Loucy (cell line): Measurements from ENCODE around the gene BICD2.

Source experiments
- H2AFZ ChIP-seq: fragments of 200-600 bp; sonication (generic); 2 replicates; pipeline ENCODE4 v1.6.0; 2016; ENCODE audit warnings: antibody characterized with exemption, mild to moderate bottlenecking, low read length, moderate library complexity
- H3F3A ChIP-seq: fragments of 200-600 bp; 2 replicates; pipeline ENCODE4 v1.6.0; 2016; ENCODE audit warnings: antibody characterized with exemption, low read depth, mild to moderate bottlenecking
- H3K27me3 ChIP-seq: fragments of 200-600 bp; sonication (generic); 2 replicates; pipeline ENCODE4 v1.6.1; 2014; ENCODE audit warnings: low read length, mild to moderate bottlenecking; ENCODE audit not compliant: insufficient read depth, poor library complexity, severe bottlenecking
- H3K36me3 ChIP-seq: fragments of 200-600 bp; sonication (generic); 2 replicates; pipeline ENCODE4 v1.6.1; 2016; ENCODE audit warnings: low read length; ENCODE audit not compliant: insufficient read depth
- H3K4me1 ChIP-seq: fragments of 200-600 bp; sonication (generic); 2 replicates; pipeline ENCODE4 v1.5.1; 2014; ENCODE audit warnings: low read length, mild to moderate bottlenecking; ENCODE audit not compliant: insufficient read depth, poor library complexity, severe bottlenecking
- H3K4me2 ChIP-seq: fragments of 200-600 bp; sonication (generic); 2 replicates; pipeline ENCODE4 v1.6.0; 2014; ENCODE audit warnings: antibody characterized with exemption, low read length, low read depth, mild to moderate bottlenecking; ENCODE audit not compliant: poor library complexity, severe bottlenecking
- H3K4me3 ChIP-seq: fragments of 200-600 bp; sonication (generic); 2 replicates; pipeline ENCODE4 v1.5.1; 2014; ENCODE audit warnings: low read length, mild to moderate bottlenecking, mixed read lengths; ENCODE audit not compliant: poor library complexity, severe bottlenecking
- H3K79me2 ChIP-seq: fragments of 200-600 bp; sonication (generic); 2 replicates; pipeline ENCODE4 v1.6.1; 2014; ENCODE audit warnings: low read length; ENCODE audit not compliant: insufficient read depth
- H3K9ac ChIP-seq: fragments of 200-600 bp; sonication (generic); 2 replicates; pipeline ENCODE4 v1.6.0; 2014; ENCODE audit warnings: mild to moderate bottlenecking, low read depth, low read length, moderate library complexity; ENCODE audit not compliant: poor library complexity, severe bottlenecking
- H3K9me2 ChIP-seq: fragments of 200-600 bp; sonication (generic); replicated peaks from 2 replicates; pipeline ENCODE4 v1.6.1; 2016; ENCODE audit warnings: low read depth, low read length, mixed read lengths
- H3K9me3 ChIP-seq: fragments of 200-600 bp; sonication (generic); 2 replicates; pipeline ENCODE4 v1.6.1; 2014; ENCODE audit warnings: mild to moderate bottlenecking, antibody characterized with exemption, low read length, low read depth; ENCODE audit not compliant: insufficient read depth
- H4K20me1 ChIP-seq: fragments of 200-600 bp; sonication (generic); 2 replicates; pipeline ENCODE4 v1.6.0; 2014; ENCODE audit warnings: antibody characterized with exemption, low read length, mild to moderate bottlenecking; ENCODE audit not compliant: insufficient read depth, poor library complexity, severe bottlenecking
- CTCF ChIP-seq: fragments of 200-600 bp; sonication (generic); conservative IDR thresholded peaks from 2 replicates; pipeline ENCODE4 v1.5.1; 2014; ENCODE audit warnings: mild to moderate bottlenecking, antibody characterized with exemption, low read length
- EZH2phosphoT487 ChIP-seq: fragments of 200-600 bp; IDR thresholded peaks from 2 replicates; pipeline ENCODE4 v1.6.1; 2018; ENCODE audit warnings: antibody characterized with exemption, mild to moderate bottlenecking, moderate library complexity, borderline replicate concordance

BICD2 gene

GRCh38 chr9:92668746-92669526 is 95.7 kb downstream of the BICD2 start:
- Histone ChIP-seq H3K4me2 (peak overlapping the region; percentile 75), H3F3A (no peaks in the 10 kb centered on the region), H3K27me3 (no peaks in the 10 kb centered on the region), H2AFZ (peak overlapping the region; percentile 83), H3K9me3 (no peaks in the 10 kb centered on the region), H4K20me1 (peaks cover 11% of the 10 kb centered on the region), H3K4me3 (peak overlapping the region; percentile 80), H3K4me1 (peaks cover 44% of the 10 kb centered on the region), H3K79me2 (peaks cover 73% of the 10 kb centered on the region), H3K36me3 (no peaks in the 10 kb centered on the region), H3K9ac (peak overlapping the region; percentile 73), H3K9me2 (no peaks in the 10 kb centered on the region)
- TF ChIP-seq EZH2phosphoT487 (no peak), CTCF (no peak)

DNA sequence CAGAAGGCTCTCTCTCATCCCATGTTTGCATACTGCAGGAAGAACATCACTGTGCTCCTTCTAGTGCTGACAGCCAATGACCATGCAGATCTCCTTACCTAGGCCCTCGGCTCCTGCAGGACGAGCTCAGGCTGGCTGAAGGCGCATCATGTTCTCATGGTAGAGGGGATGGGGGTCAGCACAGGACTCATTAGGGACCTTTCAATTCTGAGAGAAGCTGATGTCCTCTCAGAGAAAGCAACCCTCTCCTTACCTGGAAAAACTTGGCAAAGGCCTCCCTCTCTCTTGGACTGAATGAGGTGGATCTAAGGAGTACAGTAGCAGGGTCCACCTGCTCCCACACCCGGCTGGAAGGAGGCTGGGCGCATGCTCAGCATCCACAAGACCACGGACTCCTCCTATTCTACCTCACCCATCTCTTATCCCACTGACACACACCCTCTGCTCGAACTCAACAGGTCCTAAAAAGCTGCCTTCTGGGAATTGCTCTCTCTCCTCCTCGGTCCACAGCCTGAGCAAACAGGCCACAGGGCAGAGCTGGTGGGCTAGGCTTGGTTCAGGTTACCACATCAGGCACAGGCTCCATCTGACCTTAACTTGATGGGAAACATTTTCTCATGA is 97.6 kb downstream of the BICD2 start:
- Histone ChIP-seq H3K27me3 (no peaks in the 10 kb centered on the region), H3K4me3 (peak overlapping the region; percentile 16), H3K9me3 (no peaks in the 10 kb centered on the region), H2AFZ (no peak overlapping the region), H3F3A (no peaks in the 10 kb centered on the region), H3K36me3 (no peaks in the 10 kb centered on the region), H3K9ac (no peak overlapping the region), H4K20me1 (peaks cover 13% of the 10 kb centered on the region), H3K4me2 (peak overlapping the region; percentile 50), H3K79me2 (peaks cover 92% of the 10 kb centered on the region), H3K9me2 (no peaks in the 10 kb centered on the region), H3K4me1 (peaks cover 44% of the 10 kb centered on the region)
- no peak for TF ChIP-seq EZH2phosphoT487
- no peak for TF ChIP-seq CTCF

DNA sequence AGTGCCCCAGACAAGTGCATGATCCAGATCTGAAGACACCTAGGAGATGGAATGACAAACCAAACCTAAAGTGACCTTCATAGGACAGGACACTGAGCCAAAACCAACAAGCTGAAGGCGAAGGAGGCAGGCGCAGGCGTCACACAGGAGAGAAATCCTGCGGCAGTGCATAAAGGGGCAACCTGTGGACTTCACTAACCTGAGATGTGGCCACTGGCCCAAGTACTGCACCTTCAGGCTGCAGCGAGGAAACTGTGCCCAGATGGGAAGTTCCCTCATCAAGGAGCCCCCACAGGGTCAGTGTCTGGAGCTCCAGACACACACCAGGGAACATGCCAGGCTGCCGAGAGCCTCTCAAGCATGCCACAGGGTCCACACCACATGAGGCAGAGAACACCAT is 98.4 kb downstream of the BICD2 start:
- Histone ChIP-seq H3K27me3 (no peaks in the 10 kb centered on the region), H3K9me3 (no peaks in the 10 kb centered on the region), H2AFZ (no peak overlapping the region), H3F3A (no peaks in the 10 kb centered on the region), H3K79me2 (peaks cover 95% of the 10 kb centered on the region), H3K4me2 (peak overlapping the region; percentile 50), H3K4me1 (peaks cover 48% of the 10 kb centered on the region), H4K20me1 (peaks cover 13% of the 10 kb centered on the region), H3K36me3 (no peaks in the 10 kb centered on the region), H3K9ac (no peak overlapping the region), H3K9me2 (no peaks in the 10 kb centered on the region), H3K4me3 (peak overlapping the region; percentile 11)
- TF ChIP-seq CTCF: no peak
- no peak for TF ChIP-seq EZH2phosphoT487
